ENCODE data around the gene DEGS2.

The DEGS2 gene

DNA sequence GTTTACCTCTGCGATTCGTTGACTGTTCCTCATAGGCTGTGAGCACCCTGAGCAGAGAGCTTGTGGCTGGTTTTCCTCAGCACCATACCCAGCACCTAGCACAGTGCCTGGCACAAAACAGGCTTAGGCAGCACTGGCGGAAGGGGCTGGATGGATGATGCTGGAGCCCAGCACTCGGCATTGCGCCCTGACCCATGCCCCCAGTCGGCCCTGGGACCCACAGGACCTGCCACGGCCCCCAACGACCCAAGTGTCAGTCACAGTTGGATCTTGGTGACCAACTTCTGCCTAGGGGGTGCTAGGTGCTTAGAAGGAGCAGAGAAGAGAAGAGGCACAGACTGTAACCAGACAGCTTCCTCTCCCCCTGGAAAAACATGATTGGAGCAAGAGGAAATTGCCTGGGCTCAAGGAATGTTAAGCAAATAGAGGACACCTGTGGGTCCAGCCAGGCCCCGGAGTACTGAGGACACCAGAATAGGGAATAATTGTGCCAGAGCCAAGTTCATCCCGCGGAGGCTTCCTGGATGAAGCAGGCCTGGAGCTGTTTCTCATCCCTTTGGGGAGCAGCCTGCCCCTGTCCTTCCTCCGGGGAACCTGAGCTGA lies 31.5 kb downstream of the DEGS2 start:
- no peaks in the 10 kb centered on the region for H4K20me1 ChIP-seq (ENCODE audit: insufficient read depth, low read length, poor library complexity, severe bottlenecking)
- TF ChIP-seq EZH2phosphoT487 (IDR thresholded peaks at IDR 0.05; ENCODE audit: borderline replicate concordance): no peak
- TF ChIP-seq, protein P1, sequence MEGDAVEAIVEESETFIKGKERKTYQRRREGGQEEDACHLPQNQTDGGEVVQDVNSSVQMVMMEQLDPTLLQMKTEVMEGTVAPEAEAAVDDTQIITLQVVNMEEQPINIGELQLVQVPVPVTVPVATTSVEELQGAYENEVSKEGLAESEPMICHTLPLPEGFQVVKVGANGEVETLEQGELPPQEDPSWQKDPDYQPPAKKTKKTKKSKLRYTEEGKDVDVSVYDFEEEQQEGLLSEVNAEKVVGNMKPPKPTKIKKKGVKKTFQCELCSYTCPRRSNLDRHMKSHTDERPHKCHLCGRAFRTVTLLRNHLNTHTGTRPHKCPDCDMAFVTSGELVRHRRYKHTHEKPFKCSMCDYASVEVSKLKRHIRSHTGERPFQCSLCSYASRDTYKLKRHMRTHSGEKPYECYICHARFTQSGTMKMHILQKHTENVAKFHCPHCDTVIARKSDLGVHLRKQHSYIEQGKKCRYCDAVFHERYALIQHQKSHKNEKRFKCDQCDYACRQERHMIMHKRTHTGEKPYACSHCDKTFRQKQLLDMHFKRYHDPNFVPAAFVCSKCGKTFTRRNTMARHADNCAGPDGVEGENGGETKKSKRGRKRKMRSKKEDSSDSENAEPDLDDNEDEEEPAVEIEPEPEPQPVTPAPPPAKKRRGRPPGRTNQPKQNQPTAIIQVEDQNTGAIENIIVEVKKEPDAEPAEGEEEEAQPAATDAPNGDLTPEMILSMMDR (conservative IDR thresholded peaks at IDR 0.05; ENCODE audit: low read length): no peak
- no peaks in the 10 kb centered on the region for H3K79me2 ChIP-seq (ENCODE audit: insufficient read depth, low read length)
- H3K4me1 ChIP-seq (ENCODE audit: insufficient read depth, low read length, poor library complexity, severe bottlenecking): no peaks in the 10 kb centered on the region
- H3K9ac ChIP-seq (ENCODE audit: low read depth, low read length, poor library complexity, severe bottlenecking): no peak overlapping the region
- H3K4me2 ChIP-seq (ENCODE audit: low read depth, low read length, poor library complexity, severe bottlenecking): no peak overlapping the region
- no peak overlapping the region for H2AFZ ChIP-seq (ENCODE audit: low read length)
- no peaks in the 10 kb centered on the region for H3K9me3 ChIP-seq (ENCODE audit: insufficient read depth, low read depth, low read length)
- H3K4me3 ChIP-seq (ENCODE audit: low read length, poor library complexity, severe bottlenecking): no peak overlapping the region
- peaks cover 95% of the 10 kb centered on the region; the same call in 1 of the 2 replicates for H3K36me3 ChIP-seq (ENCODE audit: insufficient read depth, low read length)
- no peaks in the 10 kb centered on the region for H3K9me2 ChIP-seq (replicated peaks; ENCODE audit: low read depth, low read length)
- no peaks in the 10 kb centered on the region for H3F3A ChIP-seq (ENCODE audit: low read depth)
- H3K27me3 ChIP-seq (ENCODE audit: insufficient read depth, low read length, poor library complexity, severe bottlenecking): no peaks in the 10 kb centered on the region

DNA sequence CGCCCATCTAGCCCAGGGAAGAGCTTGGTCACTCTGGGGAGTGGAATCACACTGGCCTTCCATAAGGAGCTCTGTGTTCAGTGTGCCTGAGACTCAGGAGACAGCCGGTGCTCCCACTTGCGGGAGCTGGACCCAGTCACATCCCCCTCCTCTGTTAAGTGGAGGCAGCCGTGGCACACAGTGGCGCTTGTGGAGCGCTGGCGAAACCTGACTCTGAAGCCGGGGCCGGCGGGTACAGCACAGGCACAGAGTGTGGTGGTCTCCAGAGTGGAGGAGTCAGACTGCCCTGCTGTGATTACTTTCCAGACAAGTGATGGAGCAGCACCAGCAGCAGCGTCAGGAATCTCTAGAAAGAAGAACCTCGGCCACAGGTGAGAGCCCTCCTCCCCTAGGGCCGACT lies 33.0 kb downstream of the DEGS2 start:
- Histone ChIP-seq H3K4me3 (ENCODE audit: low read length, poor library complexity, severe bottlenecking) (no peak overlapping the region), H3F3A (ENCODE audit: low read depth) (no peaks in the 10 kb centered on the region), H3K4me1 (ENCODE audit: insufficient read depth, low read length, poor library complexity, severe bottlenecking) (no peaks in the 10 kb centered on the region), H3K9me3 (ENCODE audit: insufficient read depth, low read depth, low read length) (no peaks in the 10 kb centered on the region), H3K9me2 (replicated peaks; ENCODE audit: low read depth, low read length) (no peaks in the 10 kb centered on the region), H3K36me3 (ENCODE audit: insufficient read depth, low read length) (peaks cover 94% of the 10 kb centered on the region; the same call in 1 of the 2 replicates), H4K20me1 (ENCODE audit: insufficient read depth, low read length, poor library complexity, severe bottlenecking) (no peaks in the 10 kb centered on the region), H3K79me2 (ENCODE audit: insufficient read depth, low read length) (no peaks in the 10 kb centered on the region), H3K27me3 (ENCODE audit: insufficient read depth, low read length, poor library complexity, severe bottlenecking) (no peaks in the 10 kb centered on the region), H3K4me2 (ENCODE audit: low read depth, low read length, poor library complexity, severe bottlenecking) (no peak overlapping the region), H3K9ac (ENCODE audit: low read depth, low read length, poor library complexity, severe bottlenecking) (no peak overlapping the region), H2AFZ (ENCODE audit: low read length) (no peak overlapping the region)
- TF ChIP-seq, protein P1 (conservative IDR thresholded peaks at IDR 0.05; ENCODE audit: low read length): no peak
- TF ChIP-seq EZH2phosphoT487 (IDR thresholded peaks at IDR 0.05; ENCODE audit: borderline replicate concordance): no peak

DNA sequence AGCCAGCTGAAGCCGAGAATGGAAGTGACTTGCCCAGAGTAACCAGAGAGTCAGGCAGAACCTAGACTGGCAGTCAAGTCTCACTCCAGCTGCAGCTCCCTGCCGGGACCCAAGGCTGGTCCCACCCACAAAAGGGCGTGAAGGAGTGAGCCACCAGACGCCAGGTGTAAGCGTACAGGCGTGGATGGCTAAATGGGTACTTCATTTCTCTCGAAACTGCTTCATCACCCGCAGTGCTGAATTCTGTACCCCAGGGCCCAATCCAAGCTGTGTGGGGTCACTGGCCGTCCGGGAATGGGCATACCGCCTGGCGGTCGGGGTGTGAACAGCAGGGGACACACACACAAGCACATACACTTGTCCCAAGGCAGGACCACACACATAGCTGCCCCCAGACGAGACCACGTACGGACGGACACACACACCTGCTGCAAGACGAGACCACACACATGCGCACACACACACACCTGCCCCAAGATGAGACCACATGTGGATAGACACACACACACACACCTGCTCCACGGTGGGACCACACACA lies 34.8 kb downstream of the DEGS2 start:
- Histone ChIP-seq H3K9ac (ENCODE audit: low read depth, low read length, poor library complexity, severe bottlenecking) (no peak overlapping the region), H3K79me2 (ENCODE audit: insufficient read depth, low read length) (no peaks in the 10 kb centered on the region), H3K4me3 (ENCODE audit: low read length, poor library complexity, severe bottlenecking) (no peak overlapping the region), H3K27me3 (ENCODE audit: insufficient read depth, low read length, poor library complexity, severe bottlenecking) (no peaks in the 10 kb centered on the region), H3K36me3 (ENCODE audit: insufficient read depth, low read length) (peaks cover 93% of the 10 kb centered on the region; the same call in 1 of the 2 replicates), H3K9me3 (ENCODE audit: insufficient read depth, low read depth, low read length) (no peaks in the 10 kb centered on the region), H3K9me2 (replicated peaks; ENCODE audit: low read depth, low read length) (no peaks in the 10 kb centered on the region), H3K4me2 (ENCODE audit: low read depth, low read length, poor library complexity, severe bottlenecking) (no peak overlapping the region), H2AFZ (ENCODE audit: low read length) (no peak overlapping the region), H3F3A (ENCODE audit: low read depth) (no peaks in the 10 kb centered on the region), H3K4me1 (ENCODE audit: insufficient read depth, low read length, poor library complexity, severe bottlenecking) (no peaks in the 10 kb centered on the region), H4K20me1 (ENCODE audit: insufficient read depth, low read length, poor library complexity, severe bottlenecking) (no peaks in the 10 kb centered on the region)
- no peak for TF ChIP-seq EZH2phosphoT487 (IDR thresholded peaks at IDR 0.05; ENCODE audit: borderline replicate concordance)
- TF ChIP-seq, protein P1 (conservative IDR thresholded peaks at IDR 0.05; ENCODE audit: low read length): no peak
